B cell (primary cell): ENCODE data around the gene HRK. TPM values are rescaled to one million over a fixed set of nuclear protein-coding genes. Genes with fewer than 3 reads are reported as not detected.

Experiments
- ATAC-seq: fragments of 200-7000 bp; cut with Tn5 transposase; one replicate; pipeline ENCODE4 v1.10.0; 2021; ENCODE audit warnings: low read depth, mild to moderate bottlenecking, moderate number of reproducible peaks, moderate library complexity
- CTCF ChIA-PET: fragments of 350-600 bp; sonication (Branson Sonifier 250); formaldehyde crosslinking; loops from one replicate; lab custom pipeline; 2021; ENCODE audit warnings: antibody characterized with exemption, inconsistent platforms; lab: Charles Lee
- POLR2A ChIA-PET: fragments of 350-600 bp; sonication (Branson Sonifier 250); formaldehyde crosslinking; loops from one replicate; lab custom pipeline; 2021; ENCODE audit warnings: antibody characterized with exemption; lab: Charles Lee
- DNase-seq: peaks from one replicate; pipeline ENCODE4 v3.0.0; 2013
- H2AFZ ChIP-seq: 2 replicates; pipeline ENCODE4 v1.6.1; 2012; ENCODE audit warnings: mild to moderate bottlenecking, low read depth, low read length; ENCODE audit not compliant: insufficient read depth, poor library complexity, severe bottlenecking
- H3K27ac ChIP-seq, 2 donors: 1 replicate in 1 of 2; 2 replicates in 1 of 2; pipeline ENCODE4 v1.5.1; 2012 to 2013; ENCODE audit warnings: low read length in 2 of 2, mild to moderate bottlenecking in 2 of 2, moderate library complexity in 1 of 2
- H3K27me3 ChIP-seq, 4 experiments: fragments of 200-600 bp in 1 of 4; sonication (generic) in 1 of 4; replicated peaks in 1 of 4; 1 replicate in 2 of 4; 2 replicates in 2 of 4; pipeline versions ENCODE4 v1.6.1 to v1.7.0; 2013 to 2016; ENCODE audit warnings: low read length in 3 of 4, mild to moderate bottlenecking in 2 of 4, mixed read lengths in 1 of 4, moderate library complexity in 1 of 4; ENCODE audit not compliant: insufficient read depth in 4 of 4, control insufficient read depth in 3 of 4; ENCODE audit errors: control extremely low read depth in 1 of 4
- H3K36me3 ChIP-seq, 2 experiments: replicated peaks in 1 of 2; 1 replicate in 1 of 2; 2 replicates in 1 of 2; pipeline versions ENCODE4 v1.6.1 to v1.7.1; 2013; ENCODE audit warnings: low read length in 1 of 2; ENCODE audit not compliant: insufficient read depth in 2 of 2, control insufficient read depth in 1 of 2; ENCODE audit errors: control extremely low read depth in 1 of 2, extremely low read depth in 1 of 2
- H3K4me1 ChIP-seq, 2 donors: fragments of 200-600 bp in 1 of 2; sonication (generic) in 1 of 2; 1 replicate in 1 of 2; 2 replicates in 1 of 2; pipeline versions ENCODE4 v1.5.1 to v1.6.1; 2013 to 2017; ENCODE audit warnings: low read length in 2 of 2; ENCODE audit not compliant: control insufficient read depth in 2 of 2, insufficient read depth in 2 of 2
- H3K4me2 ChIP-seq: replicated peaks from 2 replicates; pipeline ENCODE3; 2012; ENCODE audit warnings: mild to moderate bottlenecking, low read depth, low read length; ENCODE audit not compliant: poor library complexity, severe bottlenecking
- H3K4me3 ChIP-seq, 5 experiments: fragments of 200-600 bp in 1 of 5; sonication (generic) in 1 of 5; 1 replicate in 3 of 5; 2 replicates in 2 of 5; pipeline versions ENCODE4 v1.5.1 to v1.7.0; 2011 to 2016; ENCODE audit warnings: low read length in 4 of 5, mild to moderate bottlenecking in 4 of 5, low read depth in 2 of 5, control low read depth in 1 of 5, moderate library complexity in 1 of 5; ENCODE audit not compliant: insufficient read depth in 1 of 5; ENCODE audit errors: control extremely low read depth in 1 of 5, extremely low read depth in 1 of 5
- H3K79me2 ChIP-seq: fragments of 200-600 bp; sonication (generic); one replicate; pipeline ENCODE4 v1.6.0; 2016; ENCODE audit warnings: low read length; ENCODE audit not compliant: control insufficient read depth, insufficient read depth
- H3K9ac ChIP-seq: fragments of 200-600 bp; sonication (generic); 2 replicates; pipeline ENCODE4 v1.6.1; 2017; ENCODE audit warnings: mild to moderate bottlenecking, low read length, moderate library complexity
- H3K9me3 ChIP-seq, 3 donors: one replicate each; pipeline versions ENCODE4 v1.6.1 to v1.7.1; 2013; ENCODE audit warnings: low read length in 2 of 3; ENCODE audit not compliant: control insufficient read depth in 2 of 3, insufficient read depth in 1 of 3; ENCODE audit errors: control extremely low read depth in 1 of 3
- H4K20me1 ChIP-seq: 2 replicates; pipeline ENCODE4 v1.6.0; 2012; ENCODE audit warnings: mild to moderate bottlenecking, low read length; ENCODE audit not compliant: insufficient read depth, control insufficient read depth, poor library complexity, severe bottlenecking
- H3K27ac Mint-ChIP-seq: one replicate; pipeline ENCODE4 v1.8.0; 2021; ENCODE audit warnings: mixed read lengths
- H3K27me3 Mint-ChIP-seq: one replicate; pipeline ENCODE4 v1.8.0; 2021; ENCODE audit warnings: mixed read lengths
- H3K4me1 Mint-ChIP-seq: one replicate; pipeline ENCODE4 v1.8.0; 2021; ENCODE audit warnings: mixed read lengths
- H3K4me3 Mint-ChIP-seq: one replicate; pipeline ENCODE4 v1.8.0; 2021; ENCODE audit warnings: mixed read lengths
- H3K9me3 Mint-ChIP-seq: one replicate; pipeline ENCODE4 v1.8.0; 2022; ENCODE audit warnings: mixed read lengths; ENCODE audit not compliant: insufficient read depth
- CTCF ChIP-seq: fragments of 200-600 bp; IDR thresholded peaks from one replicate; pipeline ENCODE4 v1.8.0; 2022; ENCODE audit warnings: antibody characterized with exemption, mild to moderate bottlenecking
- EZH2 ChIP-seq: IDR thresholded peaks from 2 replicates; pipeline ENCODE4 v1.6.1; 2012; ENCODE audit warnings: borderline replicate concordance, low read depth, mild to moderate bottlenecking, moderate library complexity, low read length; ENCODE audit not compliant: insufficient read depth, poor library complexity, severe bottlenecking
- WGBS: methylation state at CpG from one replicate; pipeline ENCODE4 v1.1.5; 2013; ENCODE audit warnings: missing lambda C conversion rate; ENCODE audit not compliant: insufficient coverage; 5-methylcytosine and 5-hydroxymethylcytosine counted together
- intact Hi-C: fragments of 100-400 bp; cut with micrococcal nuclease; formaldehyde crosslinking; loops from one replicate; pipeline ENCODE4 v1.10.0; 2022
- polyA plus RNA-seq: library from polyadenylated mRNA; depleted of rRNA; stranded (reverse); fragments of >200 nt; gene quantifications from 2 replicates; pipeline ENCODE4 v1.2.3, GENCODE V29; 2012
- total RNA-seq, 2 donors: library from RNA; stranded (reverse); fragments of 120-200 nt in 1 of 2; gene quantifications; 1 replicate in 1 of 2; 2 replicates in 1 of 2; pipeline versions ENCODE4 v1.2.3 to v1.2.4, GENCODE V29; 2013 to 2022

The HRK gene
- total and polyA plus RNA-seq, 2 donors (not counting 1 experiment from before 2014, with no cell fraction given), result 1.8 to 45.1 TPM

GRCh38 chr12:116880213-116880816 lies 926 bp downstream of the HRK start:
- intact Hi-C loops, result loop anchor here (2.0 to 5.0 kb wide), 3 partner anchors 20 to 123 kb away; no protein-coding TSS in a partner anchor
- H4K20me1 ChIP-seq, result no peaks in the 10 kb centered on the region
- peaks cover 30% of the 10 kb centered on the region for H3K27me3 Mint-ChIP-seq
- H3K4me1 ChIP-seq, result peaks cover 41% of the 10 kb centered on the region in 2 donors
- H3K79me2 ChIP-seq, result peaks cover 5% of the 10 kb centered on the region
- peak overlapping the region; percentile 64 for H2AFZ ChIP-seq
- no peak for ATAC-seq
- H3K27ac ChIP-seq, result no peak overlapping the region
- H3K27me3 ChIP-seq, result peaks cover 0 to 48% (median 19%) of the 10 kb centered on the region in 4 experiments
- peak overlapping the region; percentile 92 for H3K4me2 ChIP-seq
- no peaks in the 10 kb centered on the region for H3K36me3 ChIP-seq
- no peaks in the 10 kb centered on the region for H3K9me3 Mint-ChIP-seq
- peak overlapping the region; percentile 80 for H3K27ac Mint-ChIP-seq
- peak overlapping the region; percentile 93 for H3K4me3 Mint-ChIP-seq
- H3K4me1 Mint-ChIP-seq, result peaks cover 47% of the 10 kb centered on the region
- H3K9me3 ChIP-seq, result peaks cover 0 to 8% (median 0%) of the 10 kb centered on the region in 3 donors
- DNase-seq, result no peak
- peak overlapping the region; percentile 42 to 81 (median 58) for H3K4me3 ChIP-seq
- CTCF ChIA-PET, result interaction anchor here (0.6 to 6.3 kb wide), 17 partner anchors 17 to 321 kb away, joined by 3 to 69 read pairs (median 6); partner anchors contain the start of genes MAP1LC3B2, RNFT2 and SPRING1
- H3K9ac ChIP-seq, result peak overlapping the region; percentile 65
- TF ChIP-seq EZH2 (no peak), CTCF (no peak)
- POLR2A ChIA-PET, result interaction anchor here (0.6 to 1.8 kb wide), 8 partner anchors 22 to 321 kb away, joined by 3 to 8 read pairs (median 5); partner anchors contain the start of genes MAP1LC3B2, RNFT2 and SPRING1
- WGBS, result 12% methylated on average over 13 of the region's 21 CpGs
